Activated naive CD8-positive, alpha-beta T cell treated with anti-CD3 and anti-CD28 coated beads, Interleukin-2, amount 10 ng/mL, durations not matched to agents 7 days and 5 days (primary cell): Measurements from ENCODE around the gene IGSF21. TPM values are rescaled to one million over a fixed set of nuclear protein-coding genes. Genes with fewer than 3 reads are reported as not detected.

ENCODE experiments used
- ATAC-seq: fragments of 150-1000 bp; cut with Tn5 transposase; one replicate; pipeline ENCODE4 v1.10.0; 2021; ENCODE audit warnings: low read depth, moderate library complexity
- POLR2A ChIA-PET: fragments of 350-600 bp; sonication (Branson Sonifier 250); formaldehyde crosslinking; loops from one replicate; lab custom pipeline; 2021; ENCODE audit warnings: antibody characterized with exemption; lab: Charles Lee
- DNase-seq: peaks from one replicate; pipeline ENCODE4 v3.0.0; 2021
- H3K27ac Mint-ChIP-seq: one replicate; pipeline ENCODE4 v1.8.0; 2022; ENCODE audit warnings: mild to moderate bottlenecking, mixed read lengths
- H3K27me3 Mint-ChIP-seq: one replicate; pipeline ENCODE4 v1.8.0; 2022; ENCODE audit warnings: mild to moderate bottlenecking, moderate library complexity, mixed read lengths
- H3K36me3 Mint-ChIP-seq: one replicate; pipeline ENCODE4 v1.8.0; 2021; ENCODE audit warnings: mild to moderate bottlenecking, mixed read lengths
- H3K4me1 Mint-ChIP-seq: one replicate; pipeline ENCODE4 v1.8.0; 2021; ENCODE audit warnings: mixed read lengths
- H3K4me3 Mint-ChIP-seq: one replicate; pipeline ENCODE4 v1.8.0; 2022; ENCODE audit warnings: mild to moderate bottlenecking, moderate library complexity, mixed read lengths
- H3K9me3 Mint-ChIP-seq: one replicate; pipeline ENCODE4 v1.8.0; 2021; ENCODE audit warnings: mixed read lengths
- total RNA-seq, 2 experiments: library from RNA; stranded (reverse); gene quantifications; one replicate each; pipeline ENCODE4 v1.2.3, GENCODE V29; 2021

The IGSF21 gene
- total RNA-seq, 2 experiments from 2014 or later, result not detected

DNA sequence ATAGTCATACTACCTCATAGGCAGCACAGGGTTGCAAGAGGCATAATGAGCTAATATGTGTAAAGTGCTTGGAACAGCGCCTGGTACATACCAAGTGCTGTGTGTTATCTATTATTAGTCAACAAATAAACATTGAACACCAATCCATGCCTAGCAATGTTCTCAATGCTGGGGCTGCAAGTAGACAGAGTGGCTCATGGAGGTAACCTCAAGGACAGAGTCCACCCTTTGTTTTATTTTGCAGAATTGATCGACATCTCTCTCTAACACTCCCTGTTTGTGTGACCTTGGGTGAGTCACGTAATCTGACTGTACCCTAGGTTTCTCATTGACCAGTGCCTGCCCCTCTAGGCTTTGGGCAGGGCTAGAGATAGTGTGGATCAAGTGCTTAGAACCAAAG is 209.2 kb downstream of the IGSF21 start:
- H3K36me3 Mint-ChIP-seq, result no peaks in the 10 kb centered on the region
- POLR2A ChIA-PET, result no interaction called here
- no peak for ATAC-seq
- no peaks in the 10 kb centered on the region for H3K9me3 Mint-ChIP-seq
- H3K4me1 Mint-ChIP-seq, result no peaks in the 10 kb centered on the region
- no peak overlapping the region for H3K4me3 Mint-ChIP-seq
- peaks cover 3% of the 10 kb centered on the region for H3K27me3 Mint-ChIP-seq
- no peak overlapping the region for H3K27ac Mint-ChIP-seq
- DNase-seq, result no peak

DNA sequence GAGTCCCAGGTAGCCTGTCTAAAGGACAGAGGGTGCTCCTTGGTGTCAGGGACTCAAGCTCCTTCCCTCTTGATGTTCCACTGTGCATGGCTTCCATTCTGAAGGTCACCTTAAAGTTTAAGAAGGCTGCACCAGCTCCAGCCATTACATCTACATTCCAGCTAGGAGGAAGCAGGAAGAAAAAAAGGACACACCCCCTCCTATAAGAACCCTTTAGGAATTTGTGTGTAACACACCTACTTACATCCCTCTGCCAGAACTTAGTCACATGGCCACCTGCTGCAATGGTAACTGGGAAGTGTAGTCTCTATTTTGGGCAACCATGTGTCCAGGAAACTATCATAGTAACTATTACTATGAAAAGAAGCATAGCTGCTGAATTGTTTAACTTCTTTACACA is 211.5 kb downstream of the IGSF21 start:
- Mint-ChIP-seq H3K27me3 (peaks cover 3% of the 10 kb centered on the region), H3K9me3 (no peaks in the 10 kb centered on the region), H3K4me1 (no peaks in the 10 kb centered on the region), H3K4me3 (no peak overlapping the region), H3K27ac (no peak overlapping the region), H3K36me3 (no peaks in the 10 kb centered on the region)
- POLR2A ChIA-PET, result no interaction called here
- DNase-seq (no peak), ATAC-seq (no peak)

DNA sequence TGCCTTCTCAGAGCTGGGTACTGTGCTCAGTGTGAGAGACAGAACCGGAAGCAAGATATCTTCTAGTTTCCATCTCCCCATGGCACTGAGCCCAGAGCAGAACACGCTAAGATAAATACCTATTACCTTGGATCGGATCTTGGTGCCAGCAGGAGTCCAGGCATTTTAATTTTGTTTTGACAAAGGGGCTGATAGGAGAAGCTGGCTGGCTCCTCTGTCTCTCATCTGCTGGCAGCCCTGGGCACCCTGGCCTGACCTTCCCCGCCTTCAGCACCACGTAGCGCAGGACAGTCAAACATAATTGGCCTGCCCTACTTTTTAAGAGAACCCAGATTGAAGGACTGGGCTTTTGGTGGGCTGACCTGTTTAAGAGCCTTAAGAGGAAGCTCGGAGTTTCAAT is 212.5 kb downstream of the IGSF21 start:
- no peak for ATAC-seq
- Mint-ChIP-seq H3K4me1 (no peaks in the 10 kb centered on the region), H3K27me3 (peaks cover 3% of the 10 kb centered on the region), H3K27ac (no peak overlapping the region), H3K4me3 (no peak overlapping the region), H3K9me3 (no peaks in the 10 kb centered on the region), H3K36me3 (no peaks in the 10 kb centered on the region)
- DNase-seq, result no peak
- POLR2A ChIA-PET, result no interaction called here

DNA sequence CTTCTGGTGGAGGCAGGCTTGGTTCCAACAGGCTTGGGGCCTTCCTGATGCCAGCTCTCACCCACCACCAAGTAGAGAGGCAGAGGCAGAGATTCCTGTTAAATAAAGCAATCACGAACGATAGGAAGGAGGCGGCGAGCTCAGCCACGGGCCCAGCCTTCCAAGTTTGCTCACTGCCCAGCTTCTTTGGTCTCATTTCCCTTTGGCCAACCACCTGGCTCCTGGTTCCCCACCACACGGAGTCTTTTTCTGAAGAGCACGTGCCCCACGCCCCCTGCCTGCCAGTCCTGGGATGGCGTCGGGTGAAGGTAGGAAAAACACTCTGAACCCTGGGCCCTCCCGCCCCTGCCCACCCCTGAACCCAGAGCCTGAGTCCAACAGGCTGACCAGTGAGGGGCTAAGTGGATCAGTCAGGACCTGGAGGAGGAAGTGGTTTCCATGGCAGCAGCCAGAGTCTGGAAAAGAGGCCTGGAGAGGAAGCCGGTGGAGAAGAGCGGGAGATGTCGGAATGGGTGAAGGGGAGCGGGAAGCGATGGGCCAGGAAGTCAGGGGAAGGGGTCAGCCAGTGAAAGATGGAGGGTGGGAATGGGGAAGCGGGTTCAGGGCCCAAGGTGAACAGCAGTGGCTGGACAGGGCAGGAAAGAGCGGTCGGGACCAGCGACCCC is 214.9 kb downstream of the IGSF21 start:
- Mint-ChIP-seq H3K36me3 (no peaks in the 10 kb centered on the region), H3K27me3 (peaks cover 3% of the 10 kb centered on the region)

DNA sequence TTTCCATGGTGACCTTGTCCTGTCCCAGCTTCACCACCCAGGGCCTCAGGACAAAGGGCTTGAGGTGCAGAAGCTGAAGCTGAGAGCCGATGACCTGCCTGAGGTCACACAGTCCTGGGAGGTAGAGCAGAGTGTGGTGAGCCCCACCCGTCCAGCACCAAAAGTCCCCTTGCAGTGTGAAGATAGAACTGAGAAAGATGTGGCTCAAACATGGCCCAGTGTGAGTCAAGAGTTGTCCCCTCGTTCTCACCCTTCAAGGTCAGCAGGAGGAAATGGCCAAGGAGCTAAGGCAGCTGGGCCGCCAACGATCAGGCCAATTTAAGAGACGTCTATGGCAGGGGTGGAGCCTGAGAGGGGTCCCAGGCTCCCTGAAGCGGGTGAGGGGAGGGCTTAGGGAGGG is 215.7 kb downstream of the IGSF21 start:
- H3K36me3 Mint-ChIP-seq, result no peaks in the 10 kb centered on the region
- no peak overlapping the region for H3K4me3 Mint-ChIP-seq
- POLR2A ChIA-PET, result no interaction called here
- ATAC-seq (no peak), DNase-seq (no peak)
- H3K9me3 Mint-ChIP-seq, result no peaks in the 10 kb centered on the region
- H3K4me1 Mint-ChIP-seq, result no peaks in the 10 kb centered on the region
- H3K27ac Mint-ChIP-seq, result no peak overlapping the region
- peaks cover 3% of the 10 kb centered on the region for H3K27me3 Mint-ChIP-seq

More for the DNA sequence above, 214.9 kb downstream of the IGSF21 start:
- ATAC-seq (no peak), DNase-seq (no peak)
- Mint-ChIP-seq H3K4me1 (no peaks in the 10 kb centered on the region), H3K9me3 (no peaks in the 10 kb centered on the region), H3K4me3 (no peak overlapping the region), H3K27ac (no peak overlapping the region)
- POLR2A ChIA-PET, result no interaction called here

DNA sequence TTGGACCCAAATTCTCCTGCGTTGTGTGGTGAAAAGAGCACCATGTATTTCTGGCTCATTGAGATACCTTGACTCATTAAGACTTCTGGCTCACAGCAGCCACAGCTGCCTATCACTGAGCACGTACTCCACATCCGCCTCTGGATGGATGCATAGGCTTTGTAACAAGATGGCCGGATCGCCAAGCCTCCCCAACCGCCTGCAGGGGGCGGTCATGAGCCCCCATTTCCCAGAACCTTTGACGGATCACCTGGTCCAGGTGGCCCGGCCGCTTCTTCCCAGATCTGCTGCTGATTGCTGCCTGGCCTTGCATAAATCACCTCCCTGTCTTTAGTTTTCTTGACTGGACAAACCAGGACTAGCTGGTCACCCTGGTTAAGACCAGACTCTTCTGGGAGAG is 216.6 kb downstream of the IGSF21 start:
- POLR2A ChIA-PET, result no interaction called here
- DNase-seq (no peak), ATAC-seq (no peak)
- no peaks in the 10 kb centered on the region for H3K9me3 Mint-ChIP-seq
- no peak overlapping the region for H3K4me3 Mint-ChIP-seq
- no peaks in the 10 kb centered on the region for H3K36me3 Mint-ChIP-seq
- no peak overlapping the region for H3K27ac Mint-ChIP-seq
- no peaks in the 10 kb centered on the region for H3K4me1 Mint-ChIP-seq
- H3K27me3 Mint-ChIP-seq, result peaks cover 3% of the 10 kb centered on the region

DNA sequence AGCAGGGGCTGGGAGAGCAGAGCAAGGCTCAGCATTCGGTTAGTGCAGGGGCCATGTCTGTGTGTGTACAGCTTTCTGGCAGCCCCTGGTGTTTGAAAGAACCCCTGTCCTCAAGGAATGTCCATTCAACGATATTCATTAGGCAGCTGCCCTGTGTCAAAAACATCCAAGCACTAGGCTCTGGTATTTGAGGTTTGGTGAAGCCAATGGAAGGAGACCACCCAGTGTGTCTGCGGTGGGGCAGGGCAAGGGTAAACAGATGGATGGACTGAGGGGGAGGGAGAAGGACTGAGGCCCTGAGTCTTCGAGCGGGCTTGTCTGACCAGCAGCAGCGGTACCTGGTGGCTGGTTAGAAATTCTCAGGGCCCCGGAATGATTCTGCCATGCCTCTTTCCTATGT is 217.5 kb downstream of the IGSF21 start:
- no peak overlapping the region for H3K27ac Mint-ChIP-seq
- DNase-seq (no peak), ATAC-seq (no peak)
- H3K4me3 Mint-ChIP-seq, result no peak overlapping the region
- POLR2A ChIA-PET, result no interaction called here
- H3K9me3 Mint-ChIP-seq, result no peaks in the 10 kb centered on the region
- H3K27me3 Mint-ChIP-seq, result no peaks in the 10 kb centered on the region
- no peaks in the 10 kb centered on the region for H3K4me1 Mint-ChIP-seq
- no peaks in the 10 kb centered on the region for H3K36me3 Mint-ChIP-seq

DNA sequence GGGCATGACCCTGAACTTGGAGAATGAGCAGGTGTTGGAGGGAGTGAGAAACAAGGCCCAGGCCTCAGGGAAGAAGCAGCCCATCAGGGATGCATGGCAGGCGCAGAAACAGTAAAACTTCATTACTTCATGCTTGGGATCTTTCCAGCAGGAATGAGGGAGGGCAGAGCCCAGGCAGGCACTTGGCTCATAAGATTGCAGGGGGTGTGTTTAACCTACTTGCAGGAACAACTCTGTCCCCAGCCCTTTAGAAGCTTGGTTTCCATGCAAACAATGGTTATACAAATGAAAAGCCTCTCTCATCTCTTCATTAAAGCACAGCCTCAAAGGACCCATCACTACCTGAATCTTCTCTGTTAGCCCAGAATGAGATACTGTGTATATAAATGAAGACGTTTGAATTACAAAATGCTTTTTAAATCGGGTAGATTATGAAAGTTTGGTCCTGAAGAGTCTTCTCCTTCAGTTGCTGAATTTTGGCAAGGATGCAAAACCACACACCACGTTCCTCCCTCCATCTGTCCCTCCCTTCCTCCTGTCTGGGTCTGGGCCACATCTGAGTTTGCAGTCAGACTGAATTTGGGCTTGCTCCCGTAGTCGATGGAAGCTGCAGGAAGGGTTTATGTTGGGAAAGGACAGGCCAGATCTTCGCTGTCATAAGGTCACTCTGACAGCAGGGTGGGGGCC is 218.8 kb downstream of the IGSF21 start:
- ATAC-seq (no peak), DNase-seq (no peak)
- POLR2A ChIA-PET, result no interaction called here
- H3K9me3 Mint-ChIP-seq, result no peaks in the 10 kb centered on the region
- H3K27me3 Mint-ChIP-seq, result peaks cover 2% of the 10 kb centered on the region
- no peaks in the 10 kb centered on the region for H3K36me3 Mint-ChIP-seq
- H3K4me3 Mint-ChIP-seq, result no peak overlapping the region
- H3K4me1 Mint-ChIP-seq, result no peaks in the 10 kb centered on the region
- H3K27ac Mint-ChIP-seq, result no peak overlapping the region

DNA sequence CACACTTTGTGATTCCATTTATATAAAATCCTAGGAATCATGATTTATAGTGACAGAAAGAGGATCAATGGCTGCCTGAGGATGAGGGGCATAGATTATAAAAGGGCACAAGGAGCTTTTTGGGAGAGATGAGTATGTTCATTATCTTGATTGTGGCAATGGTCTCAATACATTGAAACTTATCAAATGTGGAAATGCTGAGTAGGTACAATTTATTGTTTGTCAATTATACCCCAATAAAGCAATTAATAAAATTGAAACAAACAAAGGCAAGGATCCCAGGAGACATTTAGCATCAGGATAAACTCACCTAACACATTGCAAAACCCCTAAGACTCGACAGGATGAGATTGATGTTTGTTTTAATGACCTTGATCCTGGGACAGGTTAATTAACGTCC is 220.1 kb downstream of the IGSF21 start:
- H3K4me1 Mint-ChIP-seq, result no peaks in the 10 kb centered on the region
- H3K27ac Mint-ChIP-seq, result no peak overlapping the region
- POLR2A ChIA-PET, result no interaction called here
- no peak overlapping the region for H3K4me3 Mint-ChIP-seq
- peaks cover 2% of the 10 kb centered on the region for H3K27me3 Mint-ChIP-seq
- no peaks in the 10 kb centered on the region for H3K9me3 Mint-ChIP-seq
- no peaks in the 10 kb centered on the region for H3K36me3 Mint-ChIP-seq
- DNase-seq, result no peak
- no peak for ATAC-seq

DNA sequence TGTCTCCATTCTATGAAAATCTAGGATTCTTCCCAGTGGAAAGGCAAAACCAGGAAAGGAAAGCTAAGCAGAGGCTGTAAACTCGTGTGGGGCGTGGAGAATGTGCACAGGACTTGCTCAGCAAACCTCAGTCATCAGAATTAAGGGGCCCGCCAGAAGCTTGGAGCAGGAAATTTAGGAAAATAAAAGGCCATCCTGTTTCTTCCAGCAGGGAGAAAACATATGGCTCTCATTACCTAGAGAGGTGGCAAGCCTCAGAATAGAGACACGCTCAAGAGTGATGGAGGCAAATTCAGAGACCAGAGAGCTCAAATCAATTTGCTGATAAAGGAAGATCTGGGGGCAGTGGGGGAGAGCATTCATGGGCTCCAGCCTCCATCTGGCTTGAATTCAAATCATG is 221.2 kb downstream of the IGSF21 start:
- Mint-ChIP-seq H3K4me1 (no peaks in the 10 kb centered on the region), H3K4me3 (no peak overlapping the region), H3K9me3 (no peaks in the 10 kb centered on the region), H3K27ac (no peak overlapping the region), H3K27me3 (peaks cover 2% of the 10 kb centered on the region), H3K36me3 (no peaks in the 10 kb centered on the region)
- no peak for ATAC-seq
- DNase-seq, result no peak
- POLR2A ChIA-PET, result no interaction called here

DNA sequence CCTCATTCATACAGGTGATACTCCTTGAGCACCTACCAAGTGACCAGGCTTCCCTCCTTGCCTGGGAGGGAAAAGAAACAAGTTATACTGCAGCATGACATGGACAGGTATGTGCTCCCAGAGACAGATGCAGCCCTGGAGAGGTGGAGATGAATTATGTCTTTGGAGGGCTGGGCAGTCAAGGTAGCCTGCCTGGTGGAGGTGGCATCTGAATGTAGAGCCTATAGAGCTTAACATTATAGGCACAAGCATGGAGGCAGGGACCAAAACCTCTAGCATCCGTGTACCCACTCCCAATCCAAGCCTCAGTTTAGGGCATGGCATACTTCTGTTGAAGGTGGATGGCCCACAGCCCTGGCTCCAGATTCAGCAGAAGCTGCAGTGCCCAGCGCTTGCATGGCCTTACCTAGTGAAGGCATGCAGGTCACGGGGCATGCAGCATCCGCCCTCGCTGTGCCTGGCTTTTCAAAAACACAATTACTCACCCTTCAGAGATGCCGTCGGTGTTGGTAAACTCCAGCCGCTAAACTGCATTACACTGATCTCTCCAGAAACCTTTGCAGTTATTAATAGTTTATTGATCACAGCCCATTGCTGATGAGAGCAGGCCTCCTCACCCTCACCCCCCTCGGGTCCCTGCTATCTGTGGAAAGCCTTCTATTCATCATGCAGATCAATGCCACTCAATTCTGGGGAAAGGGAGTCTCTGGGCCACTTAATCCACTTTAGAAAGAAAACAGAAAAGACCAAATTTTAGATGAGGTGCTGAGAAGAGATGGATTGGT is 222.1 kb downstream of the IGSF21 start:
- H3K4me1 Mint-ChIP-seq, result no peaks in the 10 kb centered on the region
- no peak overlapping the region for H3K4me3 Mint-ChIP-seq
- H3K36me3 Mint-ChIP-seq, result no peaks in the 10 kb centered on the region
- peaks cover 2% of the 10 kb centered on the region for H3K27me3 Mint-ChIP-seq
- POLR2A ChIA-PET, result no interaction called here
- ATAC-seq, result no peak
- no peak overlapping the region for H3K27ac Mint-ChIP-seq
- no peak for DNase-seq
- H3K9me3 Mint-ChIP-seq, result no peaks in the 10 kb centered on the region

DNA sequence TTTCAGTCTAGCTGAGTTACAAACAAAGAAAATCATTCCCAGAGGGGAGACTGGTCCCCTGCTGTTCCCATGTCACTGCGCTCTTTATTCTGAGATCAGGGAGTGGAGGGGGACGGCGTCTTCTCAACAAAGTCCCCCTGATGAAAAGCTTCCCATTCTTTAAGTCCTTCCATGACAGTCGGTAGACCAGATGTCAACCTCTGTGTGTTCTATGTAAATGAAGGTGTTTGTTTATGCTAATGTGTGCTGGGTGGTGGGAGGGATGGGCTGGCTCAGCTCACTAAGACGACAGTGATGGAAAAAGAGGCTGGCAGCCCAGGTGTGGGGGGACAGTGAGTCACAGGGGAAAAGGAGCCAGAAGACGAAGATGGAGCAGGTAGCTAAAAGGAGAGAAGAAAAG is 225.0 kb downstream of the IGSF21 start:
- POLR2A ChIA-PET, result no interaction called here
- peaks cover 2% of the 10 kb centered on the region for H3K27me3 Mint-ChIP-seq
- no peaks in the 10 kb centered on the region for H3K9me3 Mint-ChIP-seq
- no peak overlapping the region for H3K4me3 Mint-ChIP-seq
- DNase-seq (no peak), ATAC-seq (no peak)
- H3K27ac Mint-ChIP-seq, result no peak overlapping the region
- H3K4me1 Mint-ChIP-seq, result no peaks in the 10 kb centered on the region
- H3K36me3 Mint-ChIP-seq, result no peaks in the 10 kb centered on the region

DNA sequence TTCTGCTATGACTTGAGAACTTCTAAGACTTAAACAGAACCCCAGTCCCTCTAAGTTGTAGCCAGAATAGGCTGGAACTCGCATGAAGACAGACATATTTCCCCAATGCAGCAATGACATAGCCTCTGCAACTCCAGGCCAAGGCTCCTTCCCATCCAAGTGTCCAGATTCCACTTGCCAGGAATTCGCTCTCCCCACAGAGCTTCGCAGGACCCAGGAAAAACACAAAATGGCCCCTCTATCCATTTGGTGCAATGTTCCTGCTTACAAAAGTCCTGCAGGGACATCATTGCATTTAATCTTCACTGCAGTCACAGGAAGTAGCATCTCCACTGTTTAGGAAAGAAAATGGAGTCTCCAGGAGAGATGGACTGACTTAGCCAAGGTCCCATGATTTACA is 225.6 kb downstream of the IGSF21 start:
- Mint-ChIP-seq H3K4me1 (no peaks in the 10 kb centered on the region), H3K36me3 (no peaks in the 10 kb centered on the region), H3K9me3 (no peaks in the 10 kb centered on the region), H3K4me3 (no peak overlapping the region), H3K27ac (no peak overlapping the region), H3K27me3 (peaks cover 2% of the 10 kb centered on the region)
- ATAC-seq (no peak), DNase-seq (no peak)
- POLR2A ChIA-PET, result no interaction called here

DNA sequence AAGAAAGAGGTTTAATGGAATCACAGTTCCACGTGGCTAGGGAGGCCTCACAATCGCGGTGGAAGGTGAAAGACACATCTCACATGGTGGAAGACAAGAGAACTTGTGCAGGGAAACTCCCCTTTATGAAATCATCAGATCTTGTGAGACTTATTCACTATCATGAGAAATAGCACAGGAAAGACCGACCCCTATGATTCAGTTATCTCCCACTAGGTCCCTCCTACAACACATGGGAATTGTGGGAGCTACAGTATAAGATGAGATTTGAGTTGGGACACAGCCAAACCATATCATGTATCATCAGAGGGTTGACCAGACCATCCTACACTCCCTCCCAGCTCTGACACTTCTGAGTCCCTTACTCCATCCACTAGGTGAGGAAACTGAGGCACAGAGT is 229.2 kb downstream of the IGSF21 start:
- peaks cover 2% of the 10 kb centered on the region for H3K27me3 Mint-ChIP-seq
- DNase-seq (no peak), ATAC-seq (no peak)
- no peaks in the 10 kb centered on the region for H3K4me1 Mint-ChIP-seq
- H3K4me3 Mint-ChIP-seq, result no peak overlapping the region
- H3K27ac Mint-ChIP-seq, result no peak overlapping the region
- POLR2A ChIA-PET, result no interaction called here
- no peaks in the 10 kb centered on the region for H3K36me3 Mint-ChIP-seq
- H3K9me3 Mint-ChIP-seq, result no peaks in the 10 kb centered on the region
